GM23248 (cell line): ENCODE data around the gene TCTN1.

Source experiments
- EZH2 ChIP-seq: fragments of 200-600 bp; sonication (generic); IDR thresholded peaks from 2 replicates; pipeline ENCODE4 v1.6.1; 2018; ENCODE audit warnings: antibody characterized with exemption, mild to moderate bottlenecking; ENCODE audit not compliant: insufficient read depth, poor library complexity, severe bottlenecking
- EZH2phosphoT487 ChIP-seq: fragments of 200-600 bp; sonication (generic); IDR thresholded peaks from 2 replicates; pipeline ENCODE4 v1.6.1; 2018; ENCODE audit warnings: antibody characterized with exemption, moderate library complexity, mild to moderate bottlenecking, low read depth; ENCODE audit not compliant: insufficient read depth

DNA sequence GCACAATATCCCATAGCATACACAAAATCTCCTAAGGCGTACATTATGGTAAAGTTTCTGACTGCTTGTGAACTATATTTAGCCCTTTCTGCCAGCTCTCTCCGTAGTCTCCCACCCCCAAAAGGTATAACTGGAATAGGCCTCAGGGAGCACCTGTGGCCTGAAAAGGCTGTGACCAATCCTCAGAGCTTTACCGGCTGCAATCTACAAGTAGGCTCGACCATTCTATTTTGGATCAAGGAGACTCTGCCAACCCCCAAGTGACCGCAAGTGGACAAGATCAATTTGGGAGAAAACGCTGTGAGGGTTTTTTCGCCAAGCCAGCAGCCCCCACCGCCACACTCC lies 32.0 kb upstream of the TCTN1 start:
- TF ChIP-seq EZH2phosphoT487, result no peak
- no peak for TF ChIP-seq EZH2
